Transverse colon (tissue), 4 donors: ENCODE measurements around the gene GMDS.

ENCODE experiments used
- CTCF ChIP-seq, 5 experiments: fragments of 200-600 bp in 3 of 5; fragments of 450-650 bp in 2 of 5; sonication (generic) in 3 of 5; IDR thresholded peaks; 1 replicate in 2 of 5; 2 replicates in 3 of 5; pipeline ENCODE4 v1.5.1; 2016 to 2017; ENCODE audit warnings: antibody characterized with exemption in 5 of 5, inconsistent platforms in 3 of 5, mild to moderate bottlenecking in 2 of 5, moderate library complexity in 1 of 5
- POLR2A ChIP-seq: fragments of 450-650 bp; IDR thresholded peaks from one replicate; pipeline ENCODE4 v1.6.1; 2016; ENCODE audit warnings: antibody characterized with exemption, mild to moderate bottlenecking, moderate library complexity
- POLR2AphosphoS5 ChIP-seq, 3 donors: sonication (generic); formaldehyde crosslinking; IDR thresholded peaks; one replicate each; pipeline ENCODE4 v1.6.1; 2016; ENCODE audit warnings: antibody characterized with exemption in 3 of 3

GRCh38 chr6:2144210-2144609 lies 101.2 kb downstream of the GMDS start:
- TF ChIP-seq CTCF (IDR thresholded peaks at IDR 0.05) (no peak), POLR2A (no peak), POLR2AphosphoS5 (IDR thresholded peaks at IDR 0.05) (no peak)
